Motor neuron (in vitro differentiated cells): ENCODE measurements around the gene AMN. TPM values are rescaled to one million over a fixed set of nuclear protein-coding genes. Genes with fewer than 3 reads are reported as not detected.
"Not testable (repeated sequence)": the region's sequence is repeated elsewhere in the genome, so short reads cannot be mapped to it uniquely, and the experiment has no call there.

Source experiments
- ATAC-seq, 8 experiments: fragments of 200-7000 bp; cut with Tn5 transposase; replicated peaks in 6 of 8; 2 replicates each; pipeline ENCODE4 v1.8.0; 2021; ENCODE audit warnings: mild to moderate bottlenecking in 8 of 8, moderate library complexity in 8 of 8
- H3K27ac ChIP-seq, 2 donors: fragments of 250-450 bp; sonication (Bioruptor Pico); 2 replicates each; pipeline ENCODE4 v1.9.0; 2021; ENCODE audit warnings: antibody characterized with exemption in 2 of 2, mild to moderate bottlenecking in 2 of 2, moderate library complexity in 1 of 2
- H3K4me1 ChIP-seq, 2 donors: fragments of 250-450 bp; sonication (Bioruptor Pico); replicated peaks in 1 of 2; 2 replicates each; pipeline ENCODE4 v1.6.1; 2021; ENCODE audit warnings: antibody characterized with exemption in 2 of 2, mild to moderate bottlenecking in 2 of 2, moderate library complexity in 1 of 2
- H3K4me3 ChIP-seq, 5 donors: fragments of 250-450 bp; sonication (Bioruptor Pico); 2 replicates each; pipeline ENCODE4 v1.9.0; 2021; ENCODE audit warnings: antibody characterized with exemption in 5 of 5, mild to moderate bottlenecking in 5 of 5, moderate library complexity in 4 of 5
- WGBS, 10 experiments: fragments of 450-650 bp; shearing (Covaris generic); methylation state at CpG; one replicate each; pipeline ENCODE4 v1.0.0; 2022; 5-methylcytosine and 5-hydroxymethylcytosine counted together
- in situ Hi-C, 9 experiments: fragments of 400-800 bp; cut with MboI; loops; one replicate each; pipeline ENCODE4 v1.15.0; 2021; ENCODE audit warnings: low sequenced_read_pairs in 9 of 9, low pct_unique_long_range_greater_than_20kb in 2 of 9; ENCODE audit not compliant: unreplicated experiment in 9 of 9
- total RNA-seq, 8 experiments: library from RNA; unstranded; fragments of 300-600 nt; gene quantifications; 2 replicates each; pipeline versions ENCODE4 v1.2.3 to v1.2.4, GENCODE V29; 2022

AMN gene
- 1 to 10 TPM in 2 of 8 experiments, under 1 TPM in 6; 0.21 to 2.5 (median 0.36) TPM for total RNA-seq

DNA sequence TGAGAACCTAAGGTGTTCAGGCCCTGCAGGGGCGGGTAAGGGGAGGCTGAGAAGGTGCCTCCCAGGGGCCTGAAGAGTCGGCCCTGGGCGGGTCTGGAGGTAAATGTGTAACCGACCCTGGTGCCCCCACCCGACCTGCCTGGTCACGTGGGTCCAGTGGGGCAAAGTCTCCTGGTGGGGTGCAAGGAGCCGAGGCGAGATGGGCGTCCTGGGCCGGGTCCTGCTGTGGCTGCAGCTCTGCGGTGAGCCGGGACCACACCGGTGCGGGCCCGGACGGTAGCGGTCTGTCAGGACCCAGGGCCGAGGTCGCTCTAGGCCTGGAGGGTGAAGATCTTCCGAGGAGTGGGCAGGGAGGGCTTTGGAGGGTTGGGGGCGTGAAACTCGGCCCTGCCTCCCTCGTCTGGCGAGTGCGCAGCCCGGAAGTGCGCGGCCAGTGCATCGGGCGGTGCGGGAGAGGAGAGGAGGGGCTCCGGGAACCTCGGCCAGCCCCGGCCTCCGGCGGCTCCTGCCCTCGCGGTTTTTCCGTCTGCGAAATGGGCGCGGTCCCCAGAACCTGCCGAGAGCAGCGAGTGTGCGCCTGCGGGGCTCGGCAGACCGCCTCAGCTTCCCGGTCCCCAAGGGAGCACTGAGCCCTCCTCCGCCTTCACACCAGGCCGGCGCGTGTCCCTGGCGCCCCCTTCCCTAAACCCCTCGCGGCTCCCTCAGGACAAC lies at the start of gene AMN:
Gene AMN, plus strand, starts transcription at position 174 of the 711 bp plus-strand sequence. Its CDS starts 26 bp downstream, at position 200.
- H3K4me1 ChIP-seq = peaks cover 8 to 11% of the 10 kb centered on the region in 2 donors
- peak in 5 of 8 experiments; percentile 6 to 85 (median 69) for ATAC-seq
- H3K4me3 ChIP-seq = no peak within 1 kb of the TSS
- WGBS, 10 experiments = 5 to 100% (median 7%) methylated on average over 1 to 6 of the region's 56 CpGs; no CpG with 5 or more reads in 7 of the 10 experiments
- in situ Hi-C loops = no loop called here
- H3K27ac ChIP-seq = no peak within 1 kb of the TSS

DNA sequence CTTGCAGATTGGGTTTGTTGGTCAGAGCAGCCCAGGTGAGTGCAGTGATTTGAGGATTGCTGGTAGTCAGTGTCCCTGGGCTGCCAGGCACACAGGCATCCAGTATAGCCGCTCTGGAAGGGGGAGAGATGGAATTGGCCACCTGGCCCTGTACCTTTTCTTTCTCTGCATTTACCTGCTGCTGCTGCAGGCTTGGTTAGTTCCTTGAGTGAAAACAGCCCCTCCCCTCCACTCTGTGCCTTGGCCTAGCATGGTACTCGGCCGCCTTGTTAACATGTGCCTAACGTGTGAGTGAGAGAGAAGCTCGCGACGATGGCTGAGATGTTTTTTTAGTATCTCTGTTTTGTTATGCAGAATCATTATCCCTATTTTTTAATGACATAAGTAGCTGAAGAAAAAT lies 49.3 kb upstream of the AMN start:
- no peak overlapping the region for H3K27ac ChIP-seq
- no peak for ATAC-seq
- WGBS, 10 experiments = 94 to 100% (median 100%) methylated on average over 1 to 7 of the region's 7 CpGs; no CpG with 5 or more reads in 4 of the 10 experiments
- H3K4me3 ChIP-seq = no peak overlapping the region
- in situ Hi-C loops = no loop called here
- H3K4me1 ChIP-seq = no peaks in the 10 kb centered on the region

DNA sequence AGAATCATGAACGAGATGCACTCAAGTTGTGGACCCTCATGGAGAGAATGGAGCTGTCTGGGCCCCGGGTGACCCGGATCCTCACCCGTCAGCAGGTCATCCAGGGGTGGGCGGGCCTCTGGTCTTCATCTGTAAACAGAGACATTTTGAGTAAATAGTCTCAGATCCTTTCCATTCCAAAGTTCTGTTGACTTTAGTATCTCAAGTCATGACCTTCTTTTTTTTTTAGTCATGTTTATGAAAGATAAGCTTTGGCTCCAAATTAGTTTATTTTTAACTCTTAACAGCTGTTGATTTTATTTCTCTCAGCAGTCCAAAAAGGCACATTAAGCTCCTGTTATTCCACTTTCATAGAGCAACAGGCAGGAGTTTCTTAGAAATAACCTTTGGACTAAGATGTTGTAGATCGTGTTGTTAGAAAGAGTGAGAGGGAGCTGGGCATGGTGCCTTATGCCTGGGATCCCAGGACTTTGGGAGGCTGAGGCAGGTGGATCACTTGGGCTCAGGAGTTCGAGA lies 48.9 kb upstream of the AMN start:
- in situ Hi-C loops = no loop called here
- Histone ChIP-seq H3K4me3 (no peak overlapping the region), H3K27ac (no peak overlapping the region), H3K4me1 (no peaks in the 10 kb centered on the region)
- 85 to 96% (median 91%) methylated on average over 2 to 7 of the region's 7 CpGs; no CpG with 5 or more reads in 2 of the 10 experiments for WGBS, 10 experiments
- ATAC-seq = no peak

DNA sequence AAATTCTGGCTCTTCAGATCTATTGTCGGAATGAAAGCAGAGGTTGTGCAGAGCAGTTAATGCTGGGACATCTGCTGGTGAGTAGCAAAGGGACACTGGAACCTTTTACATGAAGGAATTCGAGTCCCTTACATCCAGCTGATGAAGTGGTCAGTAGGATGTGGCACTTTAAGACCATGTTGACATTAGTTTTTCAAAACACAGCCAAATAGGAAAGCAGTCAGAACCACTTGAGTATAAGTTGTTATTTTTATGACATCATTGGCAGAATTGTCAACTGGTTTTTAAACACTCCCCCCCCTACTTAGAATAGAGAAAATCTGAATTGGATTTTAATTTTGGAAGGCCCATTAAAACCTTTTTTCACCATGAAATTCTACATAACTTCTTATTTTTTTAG lies 46.8 kb upstream of the AMN start:
- Histone ChIP-seq H3K27ac (no peak overlapping the region), H3K4me3 (no peak overlapping the region), H3K4me1 (no peaks in the 10 kb centered on the region)
- ATAC-seq = no peak
- 75 to 100% (median 100%) methylated on average over 1 to 2 of the region's 2 CpGs; no CpG with 5 or more reads in 1 of the 10 experiments for WGBS, 10 experiments
- in situ Hi-C loops = no loop called here

DNA sequence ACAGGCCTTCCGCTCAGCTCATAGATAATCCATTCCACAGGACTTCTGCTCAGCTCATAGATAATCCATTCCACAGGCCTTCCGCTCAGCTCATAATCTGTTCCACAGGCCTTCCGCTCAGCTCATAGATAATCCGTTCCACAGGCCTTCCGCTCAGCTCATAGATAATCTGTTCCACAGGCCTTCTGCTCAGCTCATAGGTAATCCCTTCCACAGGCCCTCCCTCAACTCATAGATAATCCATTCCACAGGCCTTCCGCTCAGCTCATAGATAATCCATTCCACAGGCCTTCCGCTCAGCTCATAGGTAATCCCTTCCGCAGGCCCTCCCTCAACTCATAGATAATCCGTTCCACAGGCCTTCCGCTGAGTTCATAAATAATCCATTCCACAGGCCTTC lies 45.0 kb upstream of the AMN start:
- H3K27ac ChIP-seq, H3K4me3 ChIP-seq, in situ Hi-C loops, H3K4me1 ChIP-seq, ATAC-seq: not testable (repeated sequence)
- 90 to 100% (median 95%) methylated on average over 1 to 9 of the region's 10 CpGs; no CpG with 5 or more reads in 1 of the 10 experiments for WGBS, 10 experiments

DNA sequence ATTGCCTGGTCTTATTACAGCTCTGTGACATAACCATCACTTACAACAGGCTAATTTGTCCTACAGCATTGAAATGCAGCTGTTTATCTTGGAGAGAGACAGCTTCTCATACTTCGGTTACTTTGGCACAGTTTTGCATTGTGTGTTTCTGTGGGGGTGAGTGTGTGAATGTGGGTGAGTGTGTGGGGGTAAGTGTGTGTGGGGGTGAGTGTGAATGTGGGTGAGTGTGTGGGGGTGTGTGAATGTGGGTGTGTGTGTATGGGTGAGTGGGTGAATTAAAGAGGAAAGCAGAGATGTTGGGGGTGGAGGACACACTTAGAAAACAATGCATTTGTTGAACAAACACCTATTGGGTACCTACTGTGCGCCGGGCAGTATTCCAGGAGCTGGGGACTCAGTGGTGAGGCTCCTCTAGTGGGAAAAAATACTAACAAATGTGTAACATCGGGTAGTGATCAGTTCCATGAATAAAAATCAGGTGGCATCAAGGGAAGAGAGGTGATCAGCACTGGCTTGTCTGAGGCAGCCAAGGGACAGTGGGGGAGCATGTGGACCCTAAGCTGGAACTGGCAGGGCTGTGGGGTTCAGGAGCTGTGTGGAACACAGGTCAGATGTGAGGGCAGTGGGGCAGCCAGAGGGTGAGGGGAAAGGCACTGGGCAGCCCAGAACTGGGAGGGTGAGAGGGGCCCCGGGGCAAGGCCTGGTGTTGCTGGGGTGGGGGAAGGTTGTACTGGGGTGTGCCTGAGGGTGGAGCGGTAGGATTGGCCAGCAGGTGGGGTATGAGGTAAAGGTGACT lies 44.1 kb upstream of the AMN start:
- Histone ChIP-seq H3K4me1 (no peaks in the 10 kb centered on the region), H3K27ac (no peak overlapping the region), H3K4me3 (no peak overlapping the region)
- ATAC-seq = no peak
- 60 to 100% (median 88%) methylated on average over 1 to 4 of the region's 6 CpGs; no CpG with 5 or more reads in 6 of the 10 experiments for WGBS, 10 experiments
- in situ Hi-C loops = no loop called here

DNA sequence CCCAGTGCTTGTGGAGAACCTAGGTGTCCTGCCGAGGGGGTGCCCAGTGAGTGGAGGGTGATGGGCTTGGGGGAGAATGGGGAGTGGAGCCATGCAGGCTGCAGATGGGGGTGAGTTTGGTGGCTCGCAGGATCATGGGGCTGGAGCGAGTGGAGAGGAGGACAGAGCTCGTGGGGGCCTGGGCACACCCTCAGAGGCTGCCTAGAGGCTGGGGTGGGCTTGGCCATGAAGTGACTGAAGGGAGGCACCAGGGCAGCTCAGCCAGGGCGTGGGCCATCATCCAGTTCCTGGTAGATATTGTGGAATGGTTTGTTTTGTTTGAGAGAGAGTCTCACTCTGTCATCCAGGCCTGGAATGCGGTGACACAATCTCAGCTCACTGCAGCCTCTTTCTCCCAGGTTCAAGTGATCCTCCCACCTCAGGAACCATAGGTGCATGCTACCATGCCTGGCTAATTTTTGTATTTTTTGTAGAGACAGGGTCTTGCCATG lies 43.4 kb upstream of the AMN start:
- ATAC-seq = peak in 3 of 8 experiments; percentile 16 to 88 (median 42)
- no peaks in the 10 kb centered on the region for H3K4me1 ChIP-seq
- H3K27ac ChIP-seq = no peak overlapping the region
- H3K4me3 ChIP-seq = no peak overlapping the region
- in situ Hi-C loops = no loop called here
- 100% methylated on average over 1 of the region's 6 CpGs; no CpG with 5 or more reads in 8 of the 10 experiments for WGBS, 10 experiments

DNA sequence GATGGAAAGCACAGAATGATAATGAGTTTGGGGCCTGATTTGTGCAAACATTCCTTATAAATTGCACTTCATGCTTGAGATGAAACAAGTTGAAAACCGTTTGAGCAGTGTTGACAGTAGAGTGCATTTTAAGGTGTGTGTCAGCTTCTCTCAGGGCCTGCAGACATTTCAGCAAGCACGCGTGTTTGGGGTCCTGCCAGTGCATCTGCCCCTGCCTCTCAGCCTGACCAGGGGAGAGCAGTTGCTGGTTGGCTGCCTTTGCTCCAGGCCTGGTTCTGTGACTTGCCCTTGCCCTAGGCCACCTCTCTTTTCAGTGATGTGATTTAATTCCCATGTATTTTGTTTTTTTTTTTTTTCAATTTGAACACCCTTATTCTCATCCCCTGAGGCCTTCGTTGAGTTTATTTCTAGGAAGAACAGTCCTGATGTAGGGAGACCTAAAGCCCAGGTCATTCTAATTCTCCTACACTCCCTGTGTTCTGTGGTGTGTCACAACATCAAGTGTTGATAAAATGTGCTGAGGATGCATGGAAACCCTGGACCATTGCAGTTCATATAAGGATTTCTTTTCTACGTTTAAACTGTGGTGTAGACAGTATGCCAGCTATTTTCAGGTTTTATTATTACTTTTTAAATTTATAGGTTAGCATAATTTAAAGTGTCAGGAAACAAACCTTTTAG lies 40.1 kb upstream of the AMN start:
- WGBS, 10 experiments = 29 to 100% (median 67%) methylated on average over 1 to 5 of the region's 5 CpGs
- H3K4me1 ChIP-seq = no peaks in the 10 kb centered on the region
- peak in 1 of 8 experiments; percentile 64 for ATAC-seq
- no peak overlapping the region for H3K4me3 ChIP-seq
- H3K27ac ChIP-seq = no peak overlapping the region
- in situ Hi-C loops = no loop called here

DNA sequence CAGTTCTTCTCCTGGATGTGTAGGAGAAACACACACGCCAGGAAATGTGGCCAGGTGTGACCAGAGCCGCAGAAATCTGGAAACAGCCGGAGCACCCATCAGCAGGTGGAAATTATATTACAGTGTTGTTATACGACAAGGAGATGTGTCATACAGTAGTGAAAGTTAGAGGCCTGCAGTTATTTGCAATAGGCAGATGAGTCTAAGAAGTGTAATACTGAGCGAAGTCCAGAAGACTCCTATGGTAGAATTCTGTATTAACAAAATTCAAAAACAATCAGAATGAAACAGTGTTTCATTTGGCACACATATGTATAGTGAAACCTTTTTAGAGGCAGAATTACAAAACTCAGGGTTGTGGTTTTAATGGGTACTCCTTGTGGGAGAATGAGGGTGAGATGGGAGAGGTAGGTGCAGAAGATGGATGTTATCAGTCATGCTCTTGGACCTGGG lies 39.3 kb upstream of the AMN start:
- H3K4me3 ChIP-seq = no peak overlapping the region
- H3K27ac ChIP-seq = no peak overlapping the region
- no peaks in the 10 kb centered on the region for H3K4me1 ChIP-seq
- in situ Hi-C loops = no loop called here
- WGBS, 10 experiments = 88 to 100% (median 100%) methylated on average over 1 to 5 of the region's 5 CpGs; no CpG with 5 or more reads in 4 of the 10 experiments
- no peak for ATAC-seq

DNA sequence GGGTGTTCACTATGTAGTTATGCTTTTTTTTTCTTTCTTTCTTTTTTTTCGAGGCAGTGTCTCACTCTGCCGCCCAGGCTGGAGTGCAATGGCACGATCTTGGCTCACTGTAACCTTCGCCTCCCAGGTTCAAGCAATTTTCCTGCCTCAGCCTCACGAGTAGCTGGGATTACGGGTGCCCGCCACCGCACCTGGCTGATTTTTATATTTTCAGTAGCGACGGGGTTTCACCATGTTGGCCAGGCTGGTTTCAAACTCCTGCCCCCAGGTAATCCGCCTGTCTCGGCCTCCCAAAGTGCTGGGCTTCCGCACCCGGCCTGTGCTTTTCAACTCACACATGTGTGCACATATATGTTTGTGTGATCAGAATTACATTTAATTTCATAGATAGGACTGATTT lies 38.9 kb upstream of the AMN start:
- WGBS, 10 experiments = 93 to 100% (median 97%) methylated on average over 1 to 14 of the region's 14 CpGs; no CpG with 5 or more reads in 3 of the 10 experiments
- in situ Hi-C loops = no loop called here
- no peaks in the 10 kb centered on the region for H3K4me1 ChIP-seq
- ATAC-seq = no peak
- H3K27ac ChIP-seq = no peak overlapping the region
- no peak overlapping the region for H3K4me3 ChIP-seq

DNA sequence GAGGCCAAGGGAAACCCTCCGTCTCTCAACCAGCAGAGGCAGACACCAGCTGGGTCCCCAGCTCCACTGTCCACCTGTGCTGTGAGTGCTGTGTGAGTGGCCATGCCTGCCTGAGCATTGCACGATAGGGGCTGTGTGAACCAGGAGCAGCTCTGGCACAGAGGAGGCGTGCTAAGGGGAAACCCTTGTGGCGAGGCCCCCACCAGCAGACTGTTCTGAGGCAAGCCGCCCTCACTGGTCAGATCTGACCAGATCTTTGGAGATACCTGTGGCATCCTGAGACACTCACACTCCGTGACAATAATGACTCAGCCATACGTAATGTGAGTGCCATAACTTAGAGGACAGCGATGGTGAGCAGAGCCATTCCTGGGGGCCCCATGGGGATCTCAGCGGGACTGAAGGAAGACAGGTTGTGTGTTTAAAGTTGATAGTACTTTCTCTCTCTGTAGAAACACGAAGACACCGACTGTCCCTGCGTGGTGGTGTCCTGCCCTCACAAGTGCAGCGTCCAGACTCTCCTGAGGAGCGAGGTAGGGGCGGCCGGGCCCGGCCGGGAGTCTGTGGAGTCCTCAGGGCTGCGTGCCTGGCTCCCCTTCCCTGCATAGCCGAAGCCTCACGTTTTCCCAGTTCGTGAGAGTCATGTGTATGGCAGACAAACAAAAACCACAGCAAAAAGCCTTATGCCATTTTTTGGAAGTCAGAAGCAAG lies 36.6 kb upstream of the AMN start:
- in situ Hi-C loops = no loop called here
- Histone ChIP-seq H3K27ac (no peak overlapping the region), H3K4me3 (no peak overlapping the region), H3K4me1 (no peaks in the 10 kb centered on the region)
- 94 to 100% (median 96%) methylated on average over 1 to 13 of the region's 22 CpGs; no CpG with 5 or more reads in 5 of the 10 experiments for WGBS, 10 experiments
- no peak for ATAC-seq

DNA sequence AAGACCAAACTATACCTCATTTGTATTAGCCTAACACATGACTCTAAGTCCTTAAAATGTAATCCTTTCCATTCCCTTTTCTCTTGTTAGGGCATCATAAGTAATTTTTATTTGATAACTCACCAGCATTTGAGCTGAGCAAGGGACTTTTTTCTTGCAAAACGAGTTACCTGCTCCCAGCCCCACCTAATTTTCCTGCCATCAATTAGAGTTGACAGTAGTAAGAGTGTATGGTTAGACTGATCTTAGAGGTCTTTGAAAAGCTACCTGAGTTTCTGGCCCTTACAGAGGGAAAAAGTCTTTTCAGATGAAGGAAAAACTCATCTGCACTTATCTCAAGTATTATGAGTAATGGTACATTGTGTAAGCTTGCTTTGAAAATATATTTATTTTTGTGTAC lies 33.7 kb upstream of the AMN start:
- in situ Hi-C loops = no loop called here
- WGBS, 10 experiments = 67 to 80% (median 71%) methylated on average over 1 of the region's 1 CpG; no CpG with 5 or more reads in 5 of the 10 experiments
- no peak for ATAC-seq
- H3K4me3 ChIP-seq = no peak overlapping the region
- H3K4me1 ChIP-seq = no peaks in the 10 kb centered on the region
- H3K27ac ChIP-seq = no peak overlapping the region
